K562 (cell line): ENCODE results near the gene JDP2. TPM values are rescaled to one million over a fixed set of nuclear protein-coding genes. Genes with fewer than 3 reads are reported as not detected.

ENCODE experiments used
- ATAC-seq: fragments of 200-7000 bp; cut with Tn5 transposase; 3 replicates; pipeline ENCODE4 v1.9.1; 2020; ENCODE audit warnings: moderate library complexity
- BruUV-seq: library from RNA; stranded (reverse); fragments of 400-500 nt; replicated peaks from 2 replicates; lab custom pipeline; 2021; lab: Mats Ljungman, UMichigan
- CTCF ChIA-PET: fragments of 300-600 bp; formaldehyde crosslinking; extraction: SDS; loops from one replicate; lab custom pipeline; 2021; ENCODE audit warnings: low intra/inter-chr PET ratio; lab: Yijun Ruan, JAX
- POLR2A ChIA-PET: fragments of 300-600, 350-650 bp; sonication (Branson Sonifier 250); formaldehyde crosslinking; extraction: SDS; loops from one replicate; lab custom pipeline; 2021; ENCODE audit warnings: antibody characterized with exemption, inconsistent platforms; lab: Yijun Ruan, JAX
- DNase-seq, 4 experiments: peaks; one replicate each; pipeline versions ENCODE4 v3.0.0 to v3.0.0-alpha.2; 2011 to 2018; ENCODE audit warnings: low spot score in 3 of 4, mixed read lengths in 3 of 4; ENCODE audit errors: extremely low read depth in 1 of 4
- FAIRE-seq: peaks from 2 replicates; lab custom pipeline; 2011; peaks lifted over from hg19 to GRCh38; lab: Jason Lieb, UNC
- H2AFZ ChIP-seq: 2 replicates; pipeline ENCODE4 v1.6.0; 2011; ENCODE audit warnings: low read depth, low read length, control low read depth, inconsistent platforms
- H3K27ac ChIP-seq: fragments of 200-600 bp; 3 replicates; pipeline ENCODE4 v1.8.0; 2011; ENCODE audit warnings: low read depth, mild to moderate bottlenecking, control low read depth, inconsistent platforms, low read length, moderate library complexity, mixed read lengths; ENCODE audit errors: extremely low read depth
- H3K27me3 ChIP-seq, 2 experiments: fragments of 300-600 bp in 1 of 2; 2 replicates in 1 of 2; 3 replicates in 1 of 2; pipeline versions ENCODE4 v1.6.0 to v1.8.0; 2011; ENCODE audit warnings: inconsistent platforms in 2 of 2, low read length in 2 of 2, mild to moderate bottlenecking in 1 of 2, mixed read lengths in 1 of 2, moderate library complexity in 1 of 2; ENCODE audit not compliant: control insufficient read depth in 2 of 2, insufficient read depth in 2 of 2
- H3K36me3 ChIP-seq: fragments of 300-600 bp; 3 replicates; pipeline ENCODE4 v1.8.0; 2011; ENCODE audit warnings: mild to moderate bottlenecking, low read length, inconsistent platforms; ENCODE audit not compliant: control insufficient read depth, insufficient read depth
- H3K4me1 ChIP-seq, 2 experiments: fragments of 200-600 bp in 1 of 2; replicated peaks in 1 of 2; 2 replicates in 1 of 2; 3 replicates in 1 of 2; pipeline versions ENCODE4 v1.5.1 to v1.8.0; 2011; ENCODE audit warnings: inconsistent platforms in 2 of 2, low read length in 2 of 2, mild to moderate bottlenecking in 1 of 2, mixed read lengths in 1 of 2, moderate library complexity in 1 of 2; ENCODE audit not compliant: control insufficient read depth in 2 of 2, insufficient read depth in 2 of 2
- H3K4me2 ChIP-seq: 2 replicates; pipeline ENCODE4 v1.6.1; 2011; ENCODE audit warnings: low read length, control low read depth, inconsistent platforms, mixed read lengths; ENCODE audit not compliant: insufficient read depth
- H3K4me3 ChIP-seq: fragments of 200-600 bp; sonication (generic), shearing (Covaris generic); 2 replicates; pipeline ENCODE4 v1.5.1; 2016; ENCODE audit warnings: control low read depth, inconsistent platforms
- H3K79me2 ChIP-seq: fragments of 200-600 bp; 3 replicates; pipeline ENCODE4 v1.8.0; 2011; ENCODE audit warnings: low read length, inconsistent platforms; ENCODE audit not compliant: control insufficient read depth, insufficient read depth
- H3K9ac ChIP-seq, 2 experiments: 2 replicates each; pipeline versions ENCODE4 v1.6.0 to v1.6.1; 2011; ENCODE audit warnings: low read depth in 2 of 2, low read length in 2 of 2, control low read depth in 1 of 2, inconsistent platforms in 1 of 2, mild to moderate bottlenecking in 1 of 2, mixed read lengths in 1 of 2; ENCODE audit not compliant: insufficient read depth in 1 of 2
- H3K9me1 ChIP-seq: one replicate; pipeline ENCODE4 v1.6.0; 2011; ENCODE audit warnings: inconsistent platforms, mild to moderate bottlenecking, low read length, moderate library complexity; ENCODE audit not compliant: control insufficient read depth, insufficient read depth
- H3K9me3 ChIP-seq: replicated peaks from 2 replicates; pipeline ENCODE4 v1.5.1; 2011; ENCODE audit warnings: low read depth, low read length, inconsistent platforms; ENCODE audit not compliant: control insufficient read depth, insufficient read depth
- H4K20me1 ChIP-seq: replicated peaks from 2 replicates; pipeline ENCODE4 v1.6.1; 2011; ENCODE audit warnings: low read length, inconsistent platforms, mixed read lengths; ENCODE audit not compliant: control insufficient read depth, insufficient read depth
- BDP1 ChIP-seq: IDR thresholded peaks from 3 replicates; pipeline ENCODE4 v1.6.1; 2011; ENCODE audit not compliant: insufficient read length, insufficient read depth
- DMBX1 ChIP-seq: fragments of 250-450 bp; sonication (Bioruptor Pico); IDR thresholded peaks from 2 replicates; pipeline ENCODE4 v1.8.0; 2022; ENCODE audit warnings: inconsistent platforms, mild to moderate bottlenecking, moderate library complexity, borderline replicate concordance
- EP400 ChIP-seq: fragments of 450-650 bp; IDR thresholded peaks from 2 replicates; pipeline ENCODE4 v1.6.1; 2017; ENCODE audit warnings: antibody characterized with exemption, mild to moderate bottlenecking, moderate library complexity
- GTF2B ChIP-seq: IDR thresholded peaks from 2 replicates; pipeline ENCODE4 v1.6.1; 2011; ENCODE audit not compliant: insufficient read length; ENCODE audit errors: extremely low read depth
- JUND ChIP-seq, 2 experiments: IDR thresholded peaks; 2 replicates in 1 of 2; 3 replicates in 1 of 2; pipeline ENCODE4 v1.6.1; 2011; ENCODE audit warnings: borderline replicate concordance in 2 of 2, low read depth in 2 of 2, low read length in 2 of 2, improper control_type of control experiment in 1 of 2, missing biosample characterization in 1 of 2, missing genetic modification characterization in 1 of 2, missing genetic modification reagents in 1 of 2
- LCOR ChIP-seq: sonication (generic); formaldehyde crosslinking; IDR thresholded peaks from 2 replicates; pipeline ENCODE4 v1.8.0; 2022; ENCODE audit warnings: mild to moderate bottlenecking, missing genetic modification reagents
- NCOA1 ChIP-seq: fragments of 450-650 bp; IDR thresholded peaks from 2 replicates; pipeline ENCODE4 v1.6.1; 2016; ENCODE audit warnings: low read depth
- PTBP1 ChIP-seq: fragments of 200-400 bp; formaldehyde crosslinking; IDR thresholded peaks from 2 replicates; pipeline ENCODE4 v1.6.1; 2017; ENCODE audit warnings: low read depth, low read length
- TBL1XR1 ChIP-seq, 2 experiments: IDR thresholded peaks; 2 replicates each; pipeline ENCODE4 v1.6.1; 2012; ENCODE audit warnings: improper control_type of control experiment in 2 of 2, low read length in 2 of 2, mild to moderate bottlenecking in 1 of 2
- TCF3 ChIP-seq: sonication (generic); formaldehyde crosslinking; IDR thresholded peaks from 2 replicates; pipeline ENCODE4 v1.4.0; 2020; ENCODE audit warnings: mild to moderate bottlenecking, missing genetic modification reagents
- ZNF609 ChIP-seq: sonication (generic); formaldehyde crosslinking; IDR thresholded peaks from 2 replicates; pipeline ENCODE4 v1.8.1; 2023; ENCODE audit warnings: missing genetic modification reagents, mild to moderate bottlenecking, borderline replicate concordance
- WGBS: fragments of 100-300 bp; shearing (Covaris generic); methylation state at CpG from one replicate; pipeline ENCODE4 v1.1.6; 2016; ENCODE audit warnings: low coverage, mixed read lengths; ENCODE audit not compliant: insufficient coverage; ENCODE audit errors: missing lambda C conversion rate; 5-methylcytosine and 5-hydroxymethylcytosine counted together
- in situ Hi-C: fragments of 300-500 bp; cut with MboI; formaldehyde crosslinking; loops from 4 replicates; pipeline ENCODE4 v1.15.0; 2018; ENCODE audit warnings: inconsistent platforms, mixed read lengths
- intact Hi-C: fragments of 100-400 bp; cut with micrococcal nuclease; formaldehyde crosslinking; loops from 2 replicates; pipeline ENCODE4 v1.14.2; 2022
- polyA plus RNA-seq, 8 experiments: library from polyadenylated mRNA; depleted of rRNA in 4 of 8; stranded (reverse) in 5 of 8; unstranded in 3 of 8; fragments of >200 nt; fragmentation: Nextera tagmentation in 2 of 8; fragmentation: Illumina TruSeq in 1 of 8; extraction: Ambion mirVana in 2 of 8; extraction: Trizol in 1 of 8; gene quantifications; 2 replicates each; pipeline versions ENCODE4 v1.2.1 to v1.2.3, GENCODE V29; 2011 to 2014; ENCODE audit warnings: inconsistent platforms in 1 of 8, missing spikeins in 1 of 8
- total RNA-seq, 7 experiments: library from RNA; depleted of rRNA in 6 of 7; stranded (reverse); fragments of >200 nt in 6 of 7; fragmentation: Illumina TruSeq in 2 of 7; extraction: Trizol in 2 of 7; gene quantifications; 2 replicates each; pipeline versions ENCODE4 v1.2.1 to v1.2.3, GENCODE V29; 2011 to 2021; ENCODE audit warnings: low replicate concordance in 1 of 7

Gene JDP2
- total and polyA plus RNA-seq, 9 of the 15 experiments (the other 6 are each of a cell fraction or from before 2014, with no cell fraction given): 0.27 to 13.8 (median 3.1) TPM

- no peak for TF ChIP-seq JUND (IDR thresholded peaks at IDR 0.05; ENCODE audit: borderline replicate concordance, low read depth, low read length)
- TF ChIP-seq JUND (tag; IDR thresholded peaks at IDR 0.05; ENCODE audit: borderline replicate concordance, low read depth, low read length): no peak
Observed at GRCh38 chr14:75479770-75480600, 52.2 kb downstream of the JDP2 start (continued).

- H2AFZ ChIP-seq: no peak overlapping the region
- DNase-seq (no peak), ATAC-seq (no peak), FAIRE-seq (no peak)
- H4K20me1 ChIP-seq: no peaks in the 10 kb centered on the region
- H3K79me2 ChIP-seq: no peaks in the 10 kb centered on the region
- in situ Hi-C loops: loop anchor here (10.0 kb wide), 1 partner anchor 338 kb away; no protein-coding TSS in a partner anchor
- no peaks in the 10 kb centered on the region for H3K9me3 ChIP-seq
- ChIA-PET CTCF (no interaction called here), POLR2A (no interaction called here)
- no peak overlapping the region for H3K4me3 ChIP-seq
- no peak overlapping the region for H3K4me2 ChIP-seq
- no peaks in the 10 kb centered on the region for H3K9me1 ChIP-seq
- H3K4me1 ChIP-seq: peaks cover 5 to 8% of the 10 kb centered on the region in 2 experiments; a peak in 3 of 5 replicates
- no peaks in the 10 kb centered on the region for H3K36me3 ChIP-seq
- no TSS peak for BruUV-seq
- H3K27ac ChIP-seq: no peak overlapping the region
- TF ChIP-seq BDP1 (no peak), TBL1XR1 (IDR thresholded peaks at IDR 0.05; ENCODE audit: low read length in 2 of 2) (no peak), ZNF609 (no peak), DMBX1 (no peak), GTF2B (no peak), EP400 (no peak), TCF3 (CRISPR knock-in tag) (no peak), PTBP1 (no peak), NCOA1 (no peak), LCOR (no peak)
- no peak overlapping the region for H3K9ac ChIP-seq
- peaks cover 0 to 17% of the 10 kb centered on the region in 2 experiments; a peak in 3 of 5 replicates for H3K27me3 ChIP-seq
- whole genome bisulfite sequencing: 29% methylated on average over 4 of the region's 4 CpGs
- intact Hi-C loops: no loop called here
Observed at GRCh38 chr14:75482366-75482765, 54.5 kb downstream of the JDP2 start.
